CD14-positive monocyte (primary cell): Measurements from ENCODE around the gene NMBR. TPM values are rescaled to one million over a fixed set of nuclear protein-coding genes. Genes with fewer than 3 reads are reported as not detected.

Experiments
- DNase-seq, 3 donors: peaks; one replicate each; pipeline ENCODE4 v3.0.0-alpha.2; 2011 to 2022
- H2AFZ ChIP-seq: 2 replicates; pipeline ENCODE4 v1.6.0; 2012; ENCODE audit warnings: mild to moderate bottlenecking, low read depth, low read length, inconsistent platforms; ENCODE audit not compliant: insufficient read depth, poor library complexity, severe bottlenecking
- H3K27ac ChIP-seq, 2 donors: 1 replicate in 1 of 2; 2 replicates in 1 of 2; pipeline ENCODE4 v1.5.1; 2012 to 2013; ENCODE audit warnings: low read length in 2 of 2, control low read depth in 1 of 2, inconsistent platforms in 1 of 2, low read depth in 1 of 2, mild to moderate bottlenecking in 1 of 2
- H3K27me3 ChIP-seq, 2 donors: one replicate each; pipeline versions ENCODE4 v1.6.0 to v1.6.1; 2011 to 2013; ENCODE audit warnings: low read length in 2 of 2; ENCODE audit not compliant: control insufficient read depth in 2 of 2, insufficient read depth in 2 of 2
- H3K36me3 ChIP-seq, 2 donors: replicated peaks in 1 of 2; 1 replicate in 1 of 2; 2 replicates in 1 of 2; pipeline versions ENCODE4 v1.5.1 to v1.6.1; 2012 to 2013; ENCODE audit warnings: low read length in 2 of 2, control low read depth in 1 of 2, inconsistent platforms in 1 of 2, mild to moderate bottlenecking in 1 of 2; ENCODE audit not compliant: insufficient read depth in 2 of 2, control insufficient read depth in 1 of 2
- H3K4me1 ChIP-seq, 2 donors: 1 replicate in 1 of 2; 2 replicates in 1 of 2; pipeline versions ENCODE4 v1.5.1 to v1.6.1; 2012 to 2013; ENCODE audit warnings: low read length in 2 of 2, control low read depth in 1 of 2, inconsistent platforms in 1 of 2, mild to moderate bottlenecking in 1 of 2, moderate library complexity in 1 of 2; ENCODE audit not compliant: insufficient read depth in 2 of 2, control insufficient read depth in 1 of 2
- H3K4me2 ChIP-seq: replicated peaks from 2 replicates; pipeline ENCODE3; 2012; ENCODE audit warnings: low read length, moderate library complexity, mild to moderate bottlenecking; ENCODE audit not compliant: poor library complexity, severe bottlenecking; ENCODE audit errors: extremely low read depth
- H3K4me3 ChIP-seq, 3 experiments: fragments of 200-600 bp in 1 of 3; sonication (generic) in 1 of 3; replicated peaks in 1 of 3; 1 replicate in 2 of 3; 2 replicates in 1 of 3; pipeline ENCODE4 v1.5.1; 2011 to 2013; ENCODE audit warnings: low read length in 3 of 3, mild to moderate bottlenecking in 3 of 3, control low read depth in 2 of 3, low read depth in 2 of 3, inconsistent platforms in 1 of 3, moderate library complexity in 1 of 3
- H3K79me2 ChIP-seq: 2 replicates; pipeline ENCODE4 v1.6.0; 2012; ENCODE audit warnings: mild to moderate bottlenecking, control low read depth, inconsistent platforms, low read length, moderate library complexity; ENCODE audit not compliant: insufficient read depth
- H3K9ac ChIP-seq: 2 replicates; pipeline ENCODE4 v1.6.0; 2017; ENCODE audit warnings: low read length, mild to moderate bottlenecking; ENCODE audit not compliant: insufficient read depth, poor library complexity, severe bottlenecking
- H3K9me3 ChIP-seq, 2 donors: replicated peaks in 1 of 2; 1 replicate in 1 of 2; 2 replicates in 1 of 2; pipeline versions ENCODE4 v1.5.1 to v1.6.1; 2012 to 2013; ENCODE audit warnings: low read length in 2 of 2, control low read depth in 1 of 2; ENCODE audit not compliant: control insufficient read depth in 1 of 2, insufficient read depth in 1 of 2
- H4K20me1 ChIP-seq: 2 replicates; pipeline ENCODE4 v1.6.0; 2012; ENCODE audit warnings: mild to moderate bottlenecking, low read length, control low read depth, moderate library complexity; ENCODE audit not compliant: insufficient read depth
- H3K27ac Mint-ChIP-seq, 7 donors: one replicate each; pipeline ENCODE4 v1.8.0; 2020; ENCODE audit warnings: mild to moderate bottlenecking in 7 of 7, mixed read lengths in 7 of 7, moderate library complexity in 6 of 7, inconsistent platforms in 2 of 7
- H3K27me3 Mint-ChIP-seq, 3 donors: one replicate each; pipeline ENCODE4 v1.8.0; 2021 to 2022; ENCODE audit warnings: low read depth in 3 of 3, mild to moderate bottlenecking in 3 of 3, mixed read lengths in 3 of 3, moderate library complexity in 3 of 3, inconsistent platforms in 1 of 3
- H3K36me3 Mint-ChIP-seq, 2 donors: one replicate each; pipeline ENCODE4 v1.8.0; 2020; ENCODE audit warnings: mixed read lengths in 2 of 2, inconsistent platforms in 1 of 2, mild to moderate bottlenecking in 1 of 2
- H3K4me1 Mint-ChIP-seq: one replicate; pipeline ENCODE4 v1.8.0; 2020; ENCODE audit warnings: mild to moderate bottlenecking, mixed read lengths
- H3K4me3 Mint-ChIP-seq, 2 donors: one replicate each; pipeline ENCODE4 v1.8.0; 2020; ENCODE audit warnings: mild to moderate bottlenecking in 2 of 2, mixed read lengths in 2 of 2, moderate library complexity in 1 of 2
- H3K9me3 Mint-ChIP-seq, 7 donors: one replicate each; pipeline ENCODE4 v1.8.0; 2020 to 2022; ENCODE audit warnings: mixed read lengths in 7 of 7, mild to moderate bottlenecking in 6 of 7, moderate library complexity in 6 of 7, inconsistent platforms in 2 of 7
- WGBS: methylation state at CpG from one replicate; pipeline ENCODE4 v1.1.5; 2013; ENCODE audit warnings: missing lambda C conversion rate; ENCODE audit not compliant: insufficient coverage; 5-methylcytosine and 5-hydroxymethylcytosine counted together
- intact Hi-C, 2 donors: fragments of 100-400 bp; cut with micrococcal nuclease; formaldehyde crosslinking; loops; one replicate each; pipeline versions ENCODE4 v1.15.0 to v1.15.1; 2023
- polyA plus RNA-seq, 3 donors: library from polyadenylated mRNA; depleted of rRNA in 1 of 3; unstranded in 2 of 3; stranded (reverse) in 1 of 3; fragments of 300-500 nt in 2 of 3; fragments of >200 nt in 1 of 3; fragmentation: Illumina TruSeq in 2 of 3; gene quantifications; 1 replicate in 2 of 3; 2 replicates in 1 of 3; pipeline ENCODE4 v1.2.3, GENCODE V29; 2012 to 2021
- TF ChIP-seq, protein P1 (sequence below): fragments of 200-600 bp; IDR thresholded peaks from one replicate; pipeline ENCODE4 v1.8.0; 2022; ENCODE audit warnings: antibody characterized with exemption, mild to moderate bottlenecking

The NMBR gene
- polyA plus RNA-seq, 3 donors, result not detected

- DNase-seq, result no peak
- no peak overlapping the region for H3K4me2 ChIP-seq
- no peaks in the 10 kb centered on the region for H3K27me3 ChIP-seq
- H3K9me3 ChIP-seq, result no peaks in the 10 kb centered on the region
- intact Hi-C loops, result no loop called here
- Mint-ChIP-seq H3K27me3 (peaks cover 0 to 3% (median 2%) of the 10 kb centered on the region in 3 donors), H3K4me3 (no peak overlapping the region), H3K36me3 (no peaks in the 10 kb centered on the region), H3K4me1 (no peaks in the 10 kb centered on the region), H3K27ac (no peak overlapping the region), H3K9me3 (peaks cover 0 to 2% (median 0%) of the 10 kb centered on the region in 7 donors)
- no peak overlapping the region for H2AFZ ChIP-seq
- no CpG with 5 or more reads among the region's 2 CpGs for WGBS
- H3K4me1 ChIP-seq, result no peaks in the 10 kb centered on the region
- H3K36me3 ChIP-seq, result no peaks in the 10 kb centered on the region
- TF ChIP-seq, protein P1, sequence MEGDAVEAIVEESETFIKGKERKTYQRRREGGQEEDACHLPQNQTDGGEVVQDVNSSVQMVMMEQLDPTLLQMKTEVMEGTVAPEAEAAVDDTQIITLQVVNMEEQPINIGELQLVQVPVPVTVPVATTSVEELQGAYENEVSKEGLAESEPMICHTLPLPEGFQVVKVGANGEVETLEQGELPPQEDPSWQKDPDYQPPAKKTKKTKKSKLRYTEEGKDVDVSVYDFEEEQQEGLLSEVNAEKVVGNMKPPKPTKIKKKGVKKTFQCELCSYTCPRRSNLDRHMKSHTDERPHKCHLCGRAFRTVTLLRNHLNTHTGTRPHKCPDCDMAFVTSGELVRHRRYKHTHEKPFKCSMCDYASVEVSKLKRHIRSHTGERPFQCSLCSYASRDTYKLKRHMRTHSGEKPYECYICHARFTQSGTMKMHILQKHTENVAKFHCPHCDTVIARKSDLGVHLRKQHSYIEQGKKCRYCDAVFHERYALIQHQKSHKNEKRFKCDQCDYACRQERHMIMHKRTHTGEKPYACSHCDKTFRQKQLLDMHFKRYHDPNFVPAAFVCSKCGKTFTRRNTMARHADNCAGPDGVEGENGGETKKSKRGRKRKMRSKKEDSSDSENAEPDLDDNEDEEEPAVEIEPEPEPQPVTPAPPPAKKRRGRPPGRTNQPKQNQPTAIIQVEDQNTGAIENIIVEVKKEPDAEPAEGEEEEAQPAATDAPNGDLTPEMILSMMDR, result no peak
- no peak overlapping the region for H3K4me3 ChIP-seq
- H3K27ac ChIP-seq, result no peak overlapping the region
- H3K79me2 ChIP-seq, result no peaks in the 10 kb centered on the region
- no peaks in the 10 kb centered on the region for H4K20me1 ChIP-seq
- no peak overlapping the region for H3K9ac ChIP-seq
Measured at GRCh38 chr6:142138876-142139275, 8.0 kb downstream of the NMBR start.

- Mint-ChIP-seq H3K27ac (no peak within 1 kb of the TSS), H3K27me3 (peaks cover 0 to 2% (median 0%) of the 10 kb centered on the region in 3 donors), H3K36me3 (no peaks in the 10 kb centered on the region), H3K4me1 (no peaks in the 10 kb centered on the region), H3K4me3 (no peak within 1 kb of the TSS), H3K9me3 (peaks cover 0 to 6% (median 2%) of the 10 kb centered on the region in 7 donors)
- no peak within 1 kb of the TSS for H3K27ac ChIP-seq
- H3K36me3 ChIP-seq, result no peaks in the 10 kb centered on the region
- no peaks in the 10 kb centered on the region for H4K20me1 ChIP-seq
- intact Hi-C loops, result no loop called here
- H3K4me2 ChIP-seq, result no peak within 1 kb of the TSS
- WGBS, result 86% methylated on average over 1 of the region's 1 CpG
- TF ChIP-seq, protein P1, result no peak
- DNase-seq, result no peak
- H3K9ac ChIP-seq, result no peak within 1 kb of the TSS
- H3K4me1 ChIP-seq, result no peaks in the 10 kb centered on the region
- no peaks in the 10 kb centered on the region for H3K9me3 ChIP-seq
- H3K27me3 ChIP-seq, result no peaks in the 10 kb centered on the region
- H3K79me2 ChIP-seq, result no peaks in the 10 kb centered on the region
- H3K4me3 ChIP-seq, result no peak within 1 kb of the TSS
- no peak within 1 kb of the TSS for H2AFZ ChIP-seq
Measured at GRCh38 chr6:142132625-142133024, 14.3 kb downstream of the NMBR start, which contains the start of gene GJE1. Gene GJE1, plus strand, starts transcription at chr6:142132925. Its CDS starts 234 bp downstream, at chr6:142133159.
